Choroid plexus epithelial cell (primary cell): Measurements from ENCODE around the gene C8A.

ENCODE experiments used
- DNase-seq: peaks from one replicate; pipeline ENCODE4 v3.0.0-alpha.2; 2010; ENCODE audit warnings: low read depth
- H3K4me3 ChIP-seq: 2 replicates; pipeline ENCODE4 v1.5.1; 2011; ENCODE audit warnings: low read depth, mild to moderate bottlenecking, control low read depth, low read length, moderate library complexity
- CTCF ChIP-seq: conservative IDR thresholded peaks from 2 replicates; pipeline ENCODE4 v1.5.1; 2011; ENCODE audit warnings: low read depth, mild to moderate bottlenecking, control low read depth, inconsistent platforms, low read length, moderate library complexity

C8A gene

GRCh38 chr1:56849750-56850149 lies 4.8 kb upstream of the C8A start:
- no peak for DNase-seq
- TF ChIP-seq CTCF = no peak

GRCh38 chr1:56850411-56850810 lies 4.2 kb upstream of the C8A start:
- no peak for DNase-seq
- no peak for TF ChIP-seq CTCF
- H3K4me3 ChIP-seq = no peak overlapping the region

More at GRCh38 chr1:56849750-56850149, 4.8 kb upstream of the C8A start:
- no peak overlapping the region for H3K4me3 ChIP-seq

- TF ChIP-seq CTCF = no peak
- DNase-seq = no peak
These were observed 3.7 kb upstream of the C8A start for GRCh38 chr1:56850922-56851321.

GRCh38 chr1:56852476-56852875 lies 2.1 kb upstream of the C8A start:
- no peak for TF ChIP-seq CTCF
- no peak overlapping the region for H3K4me3 ChIP-seq
- DNase-seq = no peak

More at GRCh38 chr1:56850922-56851321, 3.7 kb upstream of the C8A start:
- no peak overlapping the region for H3K4me3 ChIP-seq

GRCh38 chr1:56855190-56855589 lies 593 bp downstream of the C8A start:
- DNase-seq = no peak
- no peak overlapping the region for H3K4me3 ChIP-seq
- TF ChIP-seq CTCF = no peak

DNA sequence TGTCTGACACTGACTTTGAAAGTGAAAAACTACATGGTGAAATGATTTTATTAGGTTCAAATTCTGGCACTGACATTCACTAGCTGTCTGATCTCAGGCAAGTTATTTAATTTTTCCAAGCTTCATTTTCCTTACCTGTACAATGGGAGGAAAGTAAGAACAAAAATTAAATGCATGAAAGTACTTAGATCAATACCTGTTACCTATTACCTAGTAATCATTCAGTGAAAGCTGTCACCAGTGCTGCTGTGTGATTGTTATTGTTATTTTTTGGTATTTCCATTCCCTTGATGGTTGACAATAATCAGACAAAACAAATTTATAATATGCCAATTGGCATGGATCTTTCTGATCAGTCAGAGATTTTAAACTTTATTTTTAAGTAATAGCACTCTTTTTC lies 1.6 kb downstream of the C8A start:
- DNase-seq = no peak
- no peak for TF ChIP-seq CTCF
- H3K4me3 ChIP-seq = no peak overlapping the region

DNA sequence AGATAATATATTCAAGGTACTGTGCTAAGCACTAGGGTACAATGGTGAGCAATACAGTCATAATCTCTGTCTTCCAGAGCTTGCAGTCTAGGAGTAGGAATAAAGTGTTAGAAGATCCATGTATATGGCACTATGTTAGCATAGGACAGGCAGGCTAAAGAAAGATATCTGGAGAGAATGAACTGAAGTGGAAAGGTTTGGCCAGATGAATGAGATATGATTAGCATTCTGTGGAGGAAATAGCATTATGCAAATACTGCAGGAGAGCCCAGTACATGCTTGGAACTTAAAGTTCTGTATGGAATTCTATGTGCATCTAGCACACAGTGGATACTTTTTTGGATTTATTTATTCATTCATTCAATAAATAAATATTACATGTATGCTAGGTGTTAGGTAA lies 4.7 kb downstream of the C8A start:
- no peak for TF ChIP-seq CTCF
- DNase-seq = no peak
- H3K4me3 ChIP-seq = no peak overlapping the region
